Measurements from ENCODE around the gene WNK2.

The WNK2 gene

DNA sequence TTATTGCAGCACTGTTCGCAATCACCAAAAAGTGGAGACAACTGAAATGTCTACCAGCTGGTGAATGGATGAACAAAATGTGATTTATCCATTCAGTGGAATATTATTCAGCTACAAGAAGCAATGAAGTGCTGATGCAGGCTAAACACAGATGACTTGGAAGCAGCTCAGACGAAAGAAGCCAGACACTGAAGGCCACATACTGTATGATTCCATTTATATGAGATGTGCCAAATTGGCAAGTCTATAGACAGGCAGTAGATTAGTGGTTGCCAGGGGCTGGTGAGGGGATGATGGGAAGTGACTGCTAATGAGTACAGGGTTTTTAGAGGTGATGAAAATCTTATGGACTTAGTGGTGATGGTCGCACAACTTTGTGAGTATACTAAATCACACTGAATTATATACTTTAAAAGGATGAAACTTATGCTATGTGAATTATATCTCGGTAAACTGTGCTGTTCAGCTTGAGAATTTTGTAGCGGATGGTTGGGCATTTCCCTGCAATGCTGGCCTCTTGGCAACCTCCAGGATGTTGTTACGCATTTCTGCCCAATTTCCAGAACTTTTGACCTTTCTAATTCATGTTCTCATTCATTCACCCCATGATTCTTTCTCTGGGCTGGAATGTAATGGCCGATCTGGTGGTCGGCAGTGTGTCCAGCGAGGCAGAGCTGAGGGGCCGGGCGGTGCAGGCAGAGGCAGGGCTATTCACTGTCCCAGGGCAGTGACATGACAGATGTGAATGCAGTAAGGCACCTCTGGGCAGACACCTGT is 22.0 kb upstream of the WNK2 start:
- DNase-seq (ENCODE audit: low spot score): no peak

DNA sequence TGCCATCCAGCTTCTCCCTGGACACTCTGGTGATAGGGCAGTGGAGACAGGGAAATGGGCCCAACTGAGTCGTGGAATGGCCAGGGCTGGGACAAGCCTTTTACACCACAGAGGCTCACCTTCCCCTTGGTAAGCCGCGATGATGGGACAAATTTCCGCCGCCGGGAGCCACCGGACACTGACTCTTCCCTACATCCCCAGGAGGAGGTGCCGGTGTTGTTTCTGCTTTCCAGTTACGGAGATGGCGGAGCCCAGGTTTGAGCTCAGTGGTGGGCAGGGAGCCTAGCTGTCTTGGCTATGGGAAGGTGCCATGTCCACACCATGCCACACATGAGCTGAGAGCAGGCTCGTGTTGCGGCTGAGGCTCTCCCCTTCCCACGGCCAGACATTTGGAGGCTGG is 19.9 kb upstream of the WNK2 start:
- no peak for DNase-seq (ENCODE audit: low spot score)

GRCh38 chr9:93166699-93167098 is 17.2 kb upstream of the WNK2 start:
- no peak for DNase-seq (ENCODE audit: low spot score)

- DNase-seq (ENCODE audit: low spot score): no peak
These were observed 16.8 kb upstream of the WNK2 start for GRCh38 chr9:93167185-93167584.

- DNase-seq (ENCODE audit: low spot score): no peak
These were observed 16.1 kb upstream of the WNK2 start for GRCh38 chr9:93167838-93168237.

- DNase-seq (ENCODE audit: low spot score): no peak
These were observed 15.4 kb upstream of the WNK2 start for GRCh38 chr9:93168581-93168980.

DNA sequence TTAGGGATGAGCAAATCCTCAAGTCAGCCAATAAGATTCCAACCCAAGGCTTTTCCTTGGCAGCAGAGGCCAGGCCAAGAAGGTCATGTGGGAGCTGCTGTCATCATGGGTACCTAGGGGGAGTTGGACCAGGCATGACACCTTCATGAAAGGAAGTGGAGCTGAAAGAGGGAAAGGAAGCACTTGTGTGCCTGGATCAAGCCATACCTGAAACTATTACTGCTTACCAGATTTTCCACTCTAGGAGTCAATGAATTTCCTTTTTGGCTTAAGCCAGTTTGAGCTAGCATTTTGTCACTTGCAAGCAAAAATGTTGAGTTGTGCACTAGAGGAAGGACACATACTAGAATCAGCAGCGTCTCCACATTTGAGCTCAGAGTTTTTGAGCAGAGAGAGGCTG is 14.5 kb upstream of the WNK2 start:
- DNase-seq (ENCODE audit: low spot score): no peak

DNA sequence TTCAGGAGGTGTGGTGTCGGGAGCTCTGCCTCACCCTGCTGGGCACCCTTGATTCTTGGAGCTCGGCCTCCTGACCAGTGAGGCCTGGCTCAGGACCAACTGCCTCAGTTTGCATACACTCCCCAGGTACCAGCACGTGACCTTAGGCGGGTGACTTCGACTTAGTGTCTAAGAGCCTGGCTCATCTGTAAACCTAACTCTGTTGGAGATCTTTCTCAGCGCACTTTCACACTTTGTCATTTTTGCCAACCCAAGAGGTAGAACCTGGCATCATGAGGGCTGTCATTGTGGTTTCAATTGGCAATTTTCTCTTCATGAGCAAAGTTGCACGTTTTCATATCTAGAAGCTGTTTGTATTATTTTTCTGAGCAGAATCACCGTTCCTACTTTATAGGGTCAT is 13.4 kb upstream of the WNK2 start:
- DNase-seq (ENCODE audit: low spot score): no peak

DNA sequence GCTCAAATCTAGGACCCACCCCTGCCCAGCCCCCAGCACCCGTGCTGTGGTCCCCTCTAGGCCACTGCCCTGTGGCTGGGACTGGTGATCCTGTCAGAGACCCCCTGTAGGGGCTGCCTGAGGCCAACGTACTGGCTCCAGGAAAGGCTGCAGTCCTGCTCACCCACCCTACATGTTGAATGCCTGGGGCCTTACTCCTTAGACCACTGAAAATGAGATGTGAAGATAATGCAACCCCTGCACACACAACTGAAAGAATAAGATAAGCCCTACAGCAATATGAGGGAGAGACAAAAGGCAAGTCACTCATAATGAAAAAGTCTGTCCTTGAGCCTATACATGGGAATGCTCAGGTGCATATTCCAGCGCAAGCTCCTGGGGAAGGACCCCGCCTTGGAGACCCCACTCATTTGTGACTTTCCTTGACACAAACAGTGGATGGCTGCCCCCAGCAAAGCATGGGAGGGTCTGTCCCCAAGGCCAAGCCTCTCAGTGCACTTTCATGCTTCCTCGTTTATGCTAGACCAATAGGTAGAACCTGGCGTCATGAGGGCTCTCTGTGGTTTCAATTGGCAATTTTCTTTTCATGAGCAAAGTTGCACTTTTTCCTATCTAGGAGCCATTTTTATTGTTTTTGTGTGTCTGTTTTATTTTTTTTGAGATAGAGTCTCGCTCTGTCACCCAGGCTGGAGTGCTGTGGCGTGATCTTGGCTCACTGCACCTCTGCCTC is 12.5 kb upstream of the WNK2 start:
- DNase-seq (ENCODE audit: low spot score): no peak

- no peak for DNase-seq (ENCODE audit: low spot score)
These were observed 11.1 kb upstream of the WNK2 start for GRCh38 chr9:93172666-93173364.

DNA sequence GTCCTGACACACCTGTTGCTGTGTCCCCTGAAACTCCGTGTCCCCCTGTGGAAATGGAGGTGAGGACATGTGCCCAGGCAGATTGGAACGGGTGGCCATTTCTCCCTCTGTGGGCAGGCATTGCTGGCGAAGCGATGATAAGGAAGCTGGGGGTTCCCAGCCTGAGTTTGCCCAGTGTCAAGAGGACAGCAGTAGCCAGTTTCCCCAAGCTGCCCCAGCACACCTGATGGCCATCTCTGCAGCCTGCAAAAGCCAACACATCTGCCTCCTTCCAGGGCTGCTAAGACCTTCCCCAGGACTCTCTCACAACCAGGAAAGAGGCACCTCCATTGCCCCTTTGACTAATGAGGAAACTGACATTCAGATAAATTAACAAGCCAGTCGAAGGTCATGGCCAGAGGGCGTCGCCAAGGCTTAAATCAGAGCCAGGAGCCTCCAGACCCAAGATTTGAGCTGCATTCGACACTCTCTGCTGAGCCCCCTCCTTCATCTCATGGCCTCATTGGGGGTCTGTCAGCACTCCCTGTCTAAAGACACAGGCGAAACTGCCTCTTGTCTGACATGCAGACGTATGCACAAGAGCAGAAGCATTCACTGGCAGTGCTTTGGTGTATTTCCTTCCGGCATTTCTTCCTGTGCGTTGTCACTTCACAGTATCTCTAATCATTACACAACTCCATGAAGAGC is 10.4 kb upstream of the WNK2 start:
- no peak for DNase-seq (ENCODE audit: low spot score)

DNA sequence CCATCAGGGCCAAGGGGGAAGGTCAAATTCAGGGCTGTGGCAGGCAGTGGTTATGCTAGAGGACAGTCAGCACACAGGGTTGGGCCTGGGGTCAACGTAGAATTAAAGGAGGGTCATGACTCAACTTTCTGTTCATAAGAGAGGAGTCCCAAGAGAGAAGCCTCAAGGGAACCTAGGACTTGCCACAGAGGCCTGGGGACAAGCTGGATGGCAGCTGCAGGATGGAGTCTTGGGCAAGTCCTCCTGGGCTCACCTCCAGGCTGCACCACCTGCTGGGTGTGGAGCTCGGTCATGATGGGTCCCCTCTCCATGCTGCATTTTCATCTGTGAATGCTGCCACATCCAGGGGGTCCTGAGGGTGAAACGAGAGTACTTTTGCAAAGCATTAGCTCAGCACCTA is 9.0 kb upstream of the WNK2 start:
- no peak for DNase-seq (ENCODE audit: low spot score)

DNA sequence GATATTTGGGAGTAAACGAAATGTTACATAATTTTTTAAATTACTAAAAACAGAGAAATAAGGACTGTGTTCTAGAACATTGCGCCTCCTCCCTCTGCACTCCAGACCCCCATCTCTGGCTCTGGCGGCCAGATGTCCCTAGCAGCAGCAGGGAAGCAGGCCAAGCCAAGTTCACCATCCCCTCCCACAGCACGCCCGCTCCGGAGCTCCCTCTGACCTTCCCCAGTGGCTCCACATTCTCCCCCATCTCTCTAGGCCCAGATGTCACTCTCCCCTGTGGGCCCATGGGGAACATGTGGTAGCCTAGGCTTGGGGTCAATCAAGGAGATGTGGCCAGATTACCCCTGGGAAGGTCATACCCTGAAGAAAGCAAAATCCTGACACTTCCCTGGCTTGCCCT is 6.3 kb upstream of the WNK2 start:
- no peak for DNase-seq (ENCODE audit: low spot score)

- DNase-seq (ENCODE audit: low spot score): no peak
These were observed 4.8 kb upstream of the WNK2 start for GRCh38 chr9:93178851-93179786.

DNA sequence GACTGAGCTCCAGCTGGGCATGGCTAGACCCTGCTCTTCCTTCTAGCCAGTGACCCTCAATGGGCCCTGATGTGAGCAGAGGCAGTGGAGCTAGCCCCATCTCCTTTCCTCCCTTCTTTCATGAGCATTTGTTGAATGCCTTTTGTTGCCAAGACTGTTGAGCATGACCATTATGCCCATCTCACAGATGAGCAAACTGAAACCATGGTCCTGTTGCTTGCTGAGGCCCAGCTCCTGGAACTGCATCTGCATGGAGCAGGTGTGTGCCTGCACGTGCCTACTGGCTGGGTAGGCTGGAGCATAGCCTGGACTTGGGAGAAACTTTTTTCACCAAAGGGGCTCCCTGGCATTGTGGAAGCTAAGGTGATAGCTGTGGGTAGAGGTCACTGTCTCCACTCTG is 3.0 kb upstream of the WNK2 start:
- no peak for DNase-seq (ENCODE audit: low spot score)

GRCh38 chr9:93181672-93182435 is 2.1 kb upstream of the WNK2 start:
- no peak for DNase-seq (ENCODE audit: low spot score)

GRCh38 chr9:93182572-93182971 is 1.4 kb upstream of the WNK2 start:
- DNase-seq (ENCODE audit: low spot score): no peak

- no peak for DNase-seq (ENCODE audit: low spot score)
These were observed 742 bp upstream of the WNK2 start for GRCh38 chr9:93183131-93183662.

DNA sequence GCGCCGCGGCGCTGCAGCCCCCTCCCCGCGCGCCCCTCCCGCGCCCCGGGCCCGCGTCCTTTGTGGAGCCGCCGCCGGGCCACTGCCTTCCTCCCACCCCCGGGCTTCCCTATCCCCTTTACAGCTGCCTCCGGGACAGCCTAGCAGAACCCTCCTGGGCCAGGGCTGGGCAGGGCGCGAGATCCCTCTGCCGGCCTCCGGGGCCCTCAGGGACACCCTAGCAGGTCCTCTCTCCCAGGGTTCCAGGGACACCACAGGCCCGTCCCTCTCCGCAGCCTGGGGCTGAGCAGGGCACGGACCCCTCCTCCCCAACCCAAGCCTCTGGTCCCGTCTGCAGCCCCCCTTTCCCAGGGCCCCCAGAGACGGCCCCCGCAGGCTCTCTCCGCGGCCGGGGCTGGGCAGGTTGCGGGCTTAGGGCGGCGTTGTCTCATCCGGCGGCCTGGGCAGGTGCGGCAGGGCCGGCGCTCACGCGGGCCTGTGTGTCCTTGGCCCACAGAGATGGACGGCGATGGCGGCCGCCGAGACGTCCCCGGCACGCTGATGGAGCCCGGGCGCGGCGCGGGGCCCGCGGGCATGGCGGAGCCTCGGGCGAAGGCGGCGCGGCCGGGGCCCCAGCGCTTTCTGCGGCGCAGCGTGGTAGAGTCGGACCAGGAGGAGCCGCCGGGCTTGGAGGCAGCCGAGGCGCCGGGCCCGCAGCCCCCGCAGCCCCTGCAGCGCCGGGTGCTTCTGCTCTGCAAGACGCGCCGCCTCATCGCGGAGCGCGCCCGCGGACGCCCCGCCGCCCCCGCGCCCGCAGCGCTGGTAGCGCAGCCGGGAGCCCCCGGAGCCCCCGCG is 710 bp downstream of the WNK2 start:
- DNase-seq (ENCODE audit: low spot score): no peak
